ENCODE results near the gene TMSB4X. TPM values are rescaled to one million over a fixed set of nuclear protein-coding genes. Genes with fewer than 3 reads are reported as not detected.

Gene TMSB4X
- total RNA-seq, 1 experiment from 2014 or later = 2,928 TPM

GRCh38 chrX:12999422-12999821, 24.5 kb downstream of the TMSB4X start:
- no peak for ATAC-seq
- Histone ChIP-seq H3K27ac (ENCODE audit: low read length) (peak overlapping the region; percentile 71), H3K36me3 (ENCODE audit: control insufficient read depth, insufficient read depth, low read length) (no peaks in the 10 kb centered on the region), H3K27me3 (ENCODE audit: control insufficient read depth, insufficient read depth, low read length) (no peaks in the 10 kb centered on the region), H3K4me3 (ENCODE audit: low read depth in 2 of 2, low read length in 2 of 2) (no peak overlapping the region), H3K9me3 (ENCODE audit: control insufficient read depth, insufficient read depth, low read depth, low read length) (no peaks in the 10 kb centered on the region), H3K4me1 (ENCODE audit: control insufficient read depth, insufficient read depth, low read length) (peaks cover 7% of the 10 kb centered on the region)
- in situ Hi-C loops (cut with HindIII; ENCODE audit: low pct_unique_long_range_greater_than_20kb, low sequenced_read_pairs) = no loop called here
- ChIA-PET CTCF (no interaction called here), POLR2A (no interaction called here)
- intact Hi-C loops (cut with micrococcal nuclease; ENCODE audit: unreplicated experiment) = no loop called here
- BruUV-seq (replicated peaks) = no TSS peak
- TF ChIP-seq TCF7L2 (IDR thresholded peaks at IDR 0.05; ENCODE audit: low read depth, low read length) (no peak), CTCF (IDR thresholded peaks at IDR 0.05) (no peak), SIN3A (IDR thresholded peaks at IDR 0.05; ENCODE audit: borderline replicate concordance, insufficient read depth, low read depth, low read length) (no peak), POLR2AphosphoS5 (IDR thresholded peaks at IDR 0.05; ENCODE audit: low read depth, low read length) (no peak), REST (IDR thresholded peaks at IDR 0.05; ENCODE audit: insufficient read depth in 1 of 2, low read depth in 2 of 2, low read length in 1 of 2) (no peak)
- no peak for DNase-seq (ENCODE audit: low read depth, low spot score)

- ATAC-seq (no peak), DNase-seq (ENCODE audit: low read depth, low spot score) (no peak)
- ChIA-PET POLR2A (no interaction called here), CTCF (interaction anchor here (0.6 kb wide), 1 partner anchor 29 kb away, joined by 7 read pairs; no protein-coding TSS in a partner anchor)
- BruUV-seq (replicated peaks) = no TSS peak
- Histone ChIP-seq H3K27ac (ENCODE audit: low read length) (peak overlapping the region; percentile 71), H3K9me3 (ENCODE audit: control insufficient read depth, insufficient read depth, low read depth, low read length) (no peaks in the 10 kb centered on the region), H3K36me3 (ENCODE audit: control insufficient read depth, insufficient read depth, low read length) (no peaks in the 10 kb centered on the region), H3K27me3 (ENCODE audit: control insufficient read depth, insufficient read depth, low read length) (no peaks in the 10 kb centered on the region), H3K4me1 (ENCODE audit: control insufficient read depth, insufficient read depth, low read length) (peaks cover 7% of the 10 kb centered on the region), H3K4me3 (ENCODE audit: low read depth in 2 of 2, low read length in 2 of 2) (no peak overlapping the region)
- in situ Hi-C loops (cut with HindIII; ENCODE audit: low pct_unique_long_range_greater_than_20kb, low sequenced_read_pairs) = no loop called here
- intact Hi-C loops (cut with micrococcal nuclease; ENCODE audit: unreplicated experiment) = no loop called here
- TF ChIP-seq TCF7L2 (IDR thresholded peaks at IDR 0.05; ENCODE audit: low read depth, low read length) (no peak), CTCF (IDR thresholded peaks at IDR 0.05) (no peak), POLR2AphosphoS5 (IDR thresholded peaks at IDR 0.05; ENCODE audit: low read depth, low read length) (no peak)
Measured at GRCh38 chrX:13000301-13000811, 25.4 kb downstream of the TMSB4X start.

Data from Panc1 (cell line).